ENCODE results near the gene G6PD.
"Not testable (repeated sequence)": the region's sequence is repeated elsewhere in the genome, so short reads cannot be mapped to it uniquely, and the experiment has no call there.

GRCh38 chrX:154584585-154585183 lies 38.0 kb upstream of the G6PD start, which contains the start of gene CTAG1A:
- not testable (repeated sequence) for TF ChIP-seq CTCF (IDR thresholded peaks at IDR 0.05); POLR2AphosphoS5 (IDR thresholded peaks at IDR 0.05; ENCODE audit: low read depth, low read length); REST (IDR thresholded peaks at IDR 0.05; ENCODE audit: insufficient read depth in 1 of 2, low read depth in 2 of 2, low read length in 1 of 2); TCF7L2 (IDR thresholded peaks at IDR 0.05; ENCODE audit: low read depth, low read length)

All from Panc1 (cell line).